Right lobe of liver (tissue), 4 donors: ENCODE results near the gene ANKDD1A.

Source experiments
- CTCF ChIP-seq, 4 donors: fragments of 200-600 bp in 3 of 4; fragments of 450-650 bp in 1 of 4; IDR thresholded peaks; one replicate each; pipeline versions ENCODE4 v1.5.1 to v1.8.0; 2016 to 2022; ENCODE audit warnings: antibody characterized with exemption in 4 of 4, mild to moderate bottlenecking in 2 of 4
- POLR2A ChIP-seq: fragments of 450-650 bp; IDR thresholded peaks from one replicate; pipeline ENCODE4 v1.6.1; 2017; ENCODE audit warnings: antibody characterized with exemption, mild to moderate bottlenecking
- donor health status: DM: no; HTN: no; CAD: no.
- donor health status: DM: no; HTN: no; CAD: no.
- donor health status: DM: no; HTN: yes; CAD: no.

- TF ChIP-seq CTCF (IDR thresholded peaks at IDR 0.05) (no peak), POLR2A (no peak)
Observed at GRCh38 chr15:64869501-64869900, 42.2 kb upstream of the ANKDD1A start.
